Liver (tissue), 9 donors: ENCODE data around the gene KLHDC8A. TPM values are rescaled to one million over a fixed set of nuclear protein-coding genes. Genes with fewer than 3 reads are reported as not detected.

ENCODE experiments used
- DNase-seq: peaks from one replicate; pipeline ENCODE4 v3.0.0-alpha.2; 2017; ENCODE audit warnings: low spot score
- H3K27ac ChIP-seq, 2 donors: one replicate each; pipeline ENCODE4 v1.7.0; 2013; ENCODE audit warnings: inconsistent platforms in 2 of 2, low read length in 2 of 2, control low read depth in 1 of 2, low read depth in 1 of 2, mild to moderate bottlenecking in 1 of 2
- H3K27me3 ChIP-seq, 4 donors: one replicate each; pipeline versions ENCODE4 v1.6.1 to v1.7.0; 2013; ENCODE audit warnings: low read length in 3 of 4, inconsistent platforms in 1 of 4, mild to moderate bottlenecking in 1 of 4, moderate library complexity in 1 of 4; ENCODE audit not compliant: control insufficient read depth in 4 of 4, insufficient read depth in 4 of 4
- H3K36me3 ChIP-seq, 4 donors: one replicate each; pipeline versions ENCODE4 v1.6.1 to v1.7.0; 2013; ENCODE audit warnings: low read length in 3 of 4, mild to moderate bottlenecking in 3 of 4, low read depth in 1 of 4, moderate library complexity in 1 of 4; ENCODE audit not compliant: control insufficient read depth in 4 of 4, insufficient read depth in 3 of 4
- H3K4me1 ChIP-seq, 4 donors: one replicate each; pipeline versions ENCODE4 v1.6.1 to v1.7.0; 2013; ENCODE audit warnings: low read length in 3 of 4, mild to moderate bottlenecking in 3 of 4, moderate library complexity in 1 of 4; ENCODE audit not compliant: control insufficient read depth in 4 of 4, insufficient read depth in 4 of 4
- H3K4me3 ChIP-seq, 3 donors: one replicate each; pipeline versions ENCODE4 v1.6.1 to v1.7.0; 2013; ENCODE audit warnings: low read length in 3 of 3, control low read depth in 1 of 3, low read depth in 1 of 3, mild to moderate bottlenecking in 1 of 3
- H3K9ac ChIP-seq, 2 donors: one replicate each; pipeline ENCODE4 v1.7.0; 2013; ENCODE audit warnings: low read length in 2 of 2, mild to moderate bottlenecking in 2 of 2, moderate library complexity in 2 of 2, control low read depth in 1 of 2, low read depth in 1 of 2
- H3K9me3 ChIP-seq, 4 donors: one replicate each; pipeline versions ENCODE4 v1.6.1 to v1.7.0; 2013; ENCODE audit warnings: low read length in 3 of 4; ENCODE audit not compliant: control insufficient read depth in 4 of 4
- ATF3 ChIP-seq: IDR thresholded peaks from 2 replicates; pipeline ENCODE4 v1.6.1; 2016; ENCODE audit warnings: antibody characterized with exemption
- FOXA1 ChIP-seq: IDR thresholded peaks from 2 replicates; pipeline ENCODE4 v1.6.1; 2016; ENCODE audit warnings: antibody characterized with exemption
- HNF4A ChIP-seq, 2 donors: conservative IDR thresholded peaks; 2 replicates each; pipeline ENCODE4 v1.6.1; 2016; ENCODE audit warnings: antibody characterized with exemption in 2 of 2, mild to moderate bottlenecking in 2 of 2
- HNF4G ChIP-seq: IDR thresholded peaks from 2 replicates; pipeline ENCODE4 v1.6.1; 2016; ENCODE audit warnings: antibody characterized with exemption
- JUND ChIP-seq, 2 donors: IDR thresholded peaks; 2 replicates each; pipeline ENCODE4 v1.6.1; 2016; ENCODE audit warnings: antibody characterized with exemption in 2 of 2
- MAX ChIP-seq: IDR thresholded peaks from 2 replicates; pipeline ENCODE4 v1.6.1; 2016; ENCODE audit warnings: antibody characterized with exemption
- NR2F2 ChIP-seq: IDR thresholded peaks from 2 replicates; pipeline ENCODE4 v1.6.1; 2016; ENCODE audit warnings: antibody characterized with exemption
- RAD21 ChIP-seq, 2 donors: IDR thresholded peaks; 2 replicates each; pipeline ENCODE4 v1.6.1; 2016; ENCODE audit warnings: antibody characterized with exemption in 2 of 2, mild to moderate bottlenecking in 2 of 2
- RXRA ChIP-seq, 2 donors: IDR thresholded peaks; 2 replicates each; pipeline ENCODE4 v1.6.1; 2017 to 2018; ENCODE audit warnings: antibody characterized with exemption in 2 of 2, mild to moderate bottlenecking in 1 of 2
- SP1 ChIP-seq: IDR thresholded peaks from 2 replicates; pipeline ENCODE4 v1.6.1; 2018; ENCODE audit warnings: antibody characterized with exemption, mild to moderate bottlenecking
- TAF1 ChIP-seq: conservative IDR thresholded peaks from 2 replicates; pipeline ENCODE4 v1.6.1; 2016; ENCODE audit warnings: antibody characterized with exemption, mild to moderate bottlenecking
- YY1 ChIP-seq: IDR thresholded peaks from 2 replicates; pipeline ENCODE4 v1.6.1; 2016; ENCODE audit warnings: antibody characterized with exemption, mild to moderate bottlenecking
- WGBS: extraction: QIAGEN DNeasy Blood & Tissue Kit; methylation state at CpG from one replicate; pipeline ENCODE4 v1.1.7; 2013; 5-methylcytosine and 5-hydroxymethylcytosine counted together
- polyA plus RNA-seq, 2 donors: library from polyadenylated mRNA; stranded (reverse) in 1 of 2; unstranded in 1 of 2; fragments of 200-250 nt in 1 of 2; fragments of >200 nt in 1 of 2; fragmentation: Nextera tagmentation in 1 of 2; extraction: Ambion mirVana in 1 of 2; gene quantifications; one replicate each; pipeline versions ENCODE4 v1.2.1 to v1.2.3, GENCODE V29; 2013 to 2015
- total RNA-seq, 2 donors: library from RNA; depleted of rRNA; stranded (reverse); fragments of >200 nt; gene quantifications; one replicate each; pipeline ENCODE4 v1.2.3, GENCODE V29; 2014
- TF ChIP-seq, protein P1 (sequence below): IDR thresholded peaks from 2 replicates; pipeline ENCODE4 v1.6.1; 2016; ENCODE audit warnings: antibody characterized with exemption
- TF ChIP-seq, protein P2 (sequence below): fragments of 150-350 bp; IDR thresholded peaks from 2 replicates; pipeline ENCODE4 v1.5.1; 2017; ENCODE audit warnings: improper control_type of control experiment, low read depth, low read length; ENCODE audit not compliant: missing input control
- donor health status: healthy.
- donor health status: healthy.
- donor health status: healthy.
- donor health status: healthy.
- donor health status: healthy.

Gene KLHDC8A
- total and polyA plus RNA-seq, 4 donors = 0.02 to 0.05 TPM; not detected in 2

GRCh38 chr1:205324781-205325180 lies 31.9 kb downstream of the KLHDC8A start (continued):
- TF ChIP-seq, protein P1, sequence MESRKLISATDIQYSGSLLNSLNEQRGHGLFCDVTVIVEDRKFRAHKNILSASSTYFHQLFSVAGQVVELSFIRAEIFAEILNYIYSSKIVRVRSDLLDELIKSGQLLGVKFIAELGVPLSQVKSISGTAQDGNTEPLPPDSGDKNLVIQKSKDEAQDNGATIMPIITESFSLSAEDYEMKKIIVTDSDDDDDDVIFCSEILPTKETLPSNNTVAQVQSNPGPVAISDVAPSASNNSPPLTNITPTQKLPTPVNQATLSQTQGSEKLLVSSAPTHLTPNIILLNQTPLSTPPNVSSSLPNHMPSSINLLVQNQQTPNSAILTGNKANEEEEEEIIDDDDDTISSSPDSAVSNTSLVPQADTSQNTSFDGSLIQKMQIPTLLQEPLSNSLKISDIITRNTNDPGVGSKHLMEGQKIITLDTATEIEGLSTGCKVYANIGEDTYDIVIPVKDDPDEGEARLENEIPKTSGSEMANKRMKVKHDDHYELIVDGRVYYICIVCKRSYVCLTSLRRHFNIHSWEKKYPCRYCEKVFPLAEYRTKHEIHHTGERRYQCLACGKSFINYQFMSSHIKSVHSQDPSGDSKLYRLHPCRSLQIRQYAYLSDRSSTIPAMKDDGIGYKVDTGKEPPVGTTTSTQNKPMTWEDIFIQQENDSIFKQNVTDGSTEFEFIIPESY = no peak

DNA sequence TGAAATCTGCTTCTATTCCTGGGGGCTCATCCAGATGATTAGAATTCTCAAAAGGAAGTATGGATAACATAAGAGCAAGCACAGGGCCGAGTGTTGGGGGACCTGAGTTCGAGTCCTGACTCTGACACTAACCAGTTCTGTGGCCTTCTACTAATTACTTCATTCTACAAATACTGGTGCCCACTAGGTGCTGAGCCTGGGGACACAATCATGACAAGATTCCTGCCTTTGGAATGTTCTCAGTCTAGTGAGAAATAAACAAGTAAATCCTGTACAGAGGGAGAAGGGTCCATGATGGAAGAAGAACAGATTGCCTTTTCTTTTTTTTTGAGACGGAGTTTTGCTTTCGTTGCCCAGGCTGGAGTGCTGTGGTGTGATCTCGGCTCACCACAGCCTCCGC lies 32.9 kb downstream of the KLHDC8A start:
- H3K27ac ChIP-seq = no peak overlapping the region
- no peak overlapping the region for H3K4me3 ChIP-seq

DNA sequence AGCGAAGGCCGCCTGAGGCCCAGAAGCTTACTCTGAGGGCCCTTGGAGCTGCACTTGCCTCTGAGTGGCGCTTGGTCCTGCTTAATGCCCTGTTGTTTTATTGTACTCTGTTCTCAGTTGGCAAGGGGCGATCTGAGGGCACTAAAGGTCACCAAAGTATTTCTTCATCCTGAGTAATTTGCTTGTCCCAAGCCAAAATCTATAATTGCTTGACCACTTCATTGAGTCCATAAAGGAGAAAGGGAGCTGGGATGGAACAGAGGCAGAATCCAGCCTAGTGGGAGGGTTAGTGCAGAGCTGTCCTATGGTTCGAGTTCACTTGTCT lies 34.8 kb downstream of the KLHDC8A start:
- WGBS = 18% methylated on average over 5 of the region's 5 CpGs
- peak overlapping the region; percentile 89 to 92 for H3K27ac ChIP-seq
- peak; percentile 81 for TF ChIP-seq NR2F2
- peak in 1 of 2 donors; percentile 43 for TF ChIP-seq JUND (IDR thresholded peaks at IDR 0.05)
- TF ChIP-seq HNF4G = peak; percentile 37
- TF ChIP-seq YY1 = no peak
- peak; percentile 69 for TF ChIP-seq SP1
- TF ChIP-seq HNF4A (conservative IDR thresholded peaks at IDR 0.05) = peak; percentile 60 to 64
- TF ChIP-seq RAD21 (IDR thresholded peaks at IDR 0.05) = peak in 1 of 2 donors; percentile 14
- no peak for TF ChIP-seq ATF3
- TF ChIP-seq, protein P1 = no peak
- peak; percentile 80 to 87 for TF ChIP-seq RXRA (IDR thresholded peaks at IDR 0.05)
- no peak for DNase-seq
- H3K36me3 ChIP-seq = no peaks in the 10 kb centered on the region
- peaks cover 16 to 49% (median 37%) of the 10 kb centered on the region in 4 donors for H3K4me1 ChIP-seq
- H3K4me3 ChIP-seq = peak overlapping the region in 2 of 3 donors; percentile 29 to 84
- H3K27me3 ChIP-seq = no peaks in the 10 kb centered on the region
- peak overlapping the region in 1 of 2 donors; percentile 60 for H3K9ac ChIP-seq
- H3K9me3 ChIP-seq = no peaks in the 10 kb centered on the region

More for the DNA sequence above, 32.9 kb downstream of the KLHDC8A start:
- TF ChIP-seq NR2F2 = no peak
- no peak for TF ChIP-seq ATF3
- TF ChIP-seq, protein P1 = no peak
- no peak for TF ChIP-seq TAF1
- TF ChIP-seq, protein P2, sequence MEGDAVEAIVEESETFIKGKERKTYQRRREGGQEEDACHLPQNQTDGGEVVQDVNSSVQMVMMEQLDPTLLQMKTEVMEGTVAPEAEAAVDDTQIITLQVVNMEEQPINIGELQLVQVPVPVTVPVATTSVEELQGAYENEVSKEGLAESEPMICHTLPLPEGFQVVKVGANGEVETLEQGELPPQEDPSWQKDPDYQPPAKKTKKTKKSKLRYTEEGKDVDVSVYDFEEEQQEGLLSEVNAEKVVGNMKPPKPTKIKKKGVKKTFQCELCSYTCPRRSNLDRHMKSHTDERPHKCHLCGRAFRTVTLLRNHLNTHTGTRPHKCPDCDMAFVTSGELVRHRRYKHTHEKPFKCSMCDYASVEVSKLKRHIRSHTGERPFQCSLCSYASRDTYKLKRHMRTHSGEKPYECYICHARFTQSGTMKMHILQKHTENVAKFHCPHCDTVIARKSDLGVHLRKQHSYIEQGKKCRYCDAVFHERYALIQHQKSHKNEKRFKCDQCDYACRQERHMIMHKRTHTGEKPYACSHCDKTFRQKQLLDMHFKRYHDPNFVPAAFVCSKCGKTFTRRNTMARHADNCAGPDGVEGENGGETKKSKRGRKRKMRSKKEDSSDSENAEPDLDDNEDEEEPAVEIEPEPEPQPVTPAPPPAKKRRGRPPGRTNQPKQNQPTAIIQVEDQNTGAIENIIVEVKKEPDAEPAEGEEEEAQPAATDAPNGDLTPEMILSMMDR = no peak
- no peak for TF ChIP-seq RXRA (IDR thresholded peaks at IDR 0.05)
- no peak for TF ChIP-seq MAX
- TF ChIP-seq SP1 = no peak
- TF ChIP-seq RAD21 (IDR thresholded peaks at IDR 0.05) = no peak
- no peak for TF ChIP-seq FOXA1
- no peak for DNase-seq
- no peaks in the 10 kb centered on the region for H3K36me3 ChIP-seq
- 94% methylated on average over 6 of the region's 6 CpGs for WGBS
- no peaks in the 10 kb centered on the region for H3K27me3 ChIP-seq
- no peak overlapping the region for H3K9ac ChIP-seq
- H3K9me3 ChIP-seq = no peaks in the 10 kb centered on the region
- peaks cover 7 to 30% (median 18%) of the 10 kb centered on the region in 4 donors for H3K4me1 ChIP-seq
